ENCODE data around the gene PLA2G4F.

DNA sequence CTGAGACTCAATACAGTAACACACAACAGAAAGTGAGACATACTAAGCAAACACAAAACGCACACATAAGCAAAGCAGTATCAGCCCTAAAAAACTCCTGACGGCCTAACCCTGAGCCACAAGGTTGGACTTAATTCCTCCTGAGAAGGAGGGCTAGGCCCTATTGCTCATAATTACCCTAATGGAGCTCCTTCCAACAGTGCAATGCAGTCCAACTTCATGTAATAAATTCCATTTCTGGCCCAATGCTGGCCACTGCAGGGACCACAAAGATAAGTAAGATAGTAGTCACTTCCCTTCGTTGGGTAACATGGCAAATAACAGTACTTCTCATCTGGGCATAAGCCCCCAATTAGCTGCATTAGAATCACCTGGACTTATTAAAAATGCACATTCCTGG, 47.5 kb upstream of the PLA2G4F start:
- TF ChIP-seq RAD21 (IDR thresholded peaks at IDR 0.05; ENCODE audit: low read length) (no peak), EP300 (IDR thresholded peaks at IDR 0.05; ENCODE audit: borderline replicate concordance in 1 of 2, low read depth in 1 of 2, low read length in 1 of 2) (no peak), EZH2phosphoT487 (IDR thresholded peaks at IDR 0.05; ENCODE audit: borderline replicate concordance, low read depth) (no peak), REST (IDR thresholded peaks at IDR 0.05; ENCODE audit: low read depth, low read length) (no peak), SMC3 (IDR thresholded peaks at IDR 0.05; ENCODE audit: low read depth, low read length) (no peak), NFIC (IDR thresholded peaks at IDR 0.05; ENCODE audit: borderline replicate concordance) (no peak), CTCF (IDR thresholded peaks at IDR 0.05) (no peak), NRF1 (IDR thresholded peaks at IDR 0.05; ENCODE audit: low read depth, low read length) (no peak)
